CD4-positive, alpha-beta T cell treated with Interleukin-17A for 4 hours (primary cell): ENCODE results near the gene SLC4A5.

Experiments used
- DNase-seq: peaks from one replicate; pipeline ENCODE4 v3.0.0-alpha.2; 2020; ENCODE audit warnings: mixed read lengths

Gene SLC4A5, protein sequence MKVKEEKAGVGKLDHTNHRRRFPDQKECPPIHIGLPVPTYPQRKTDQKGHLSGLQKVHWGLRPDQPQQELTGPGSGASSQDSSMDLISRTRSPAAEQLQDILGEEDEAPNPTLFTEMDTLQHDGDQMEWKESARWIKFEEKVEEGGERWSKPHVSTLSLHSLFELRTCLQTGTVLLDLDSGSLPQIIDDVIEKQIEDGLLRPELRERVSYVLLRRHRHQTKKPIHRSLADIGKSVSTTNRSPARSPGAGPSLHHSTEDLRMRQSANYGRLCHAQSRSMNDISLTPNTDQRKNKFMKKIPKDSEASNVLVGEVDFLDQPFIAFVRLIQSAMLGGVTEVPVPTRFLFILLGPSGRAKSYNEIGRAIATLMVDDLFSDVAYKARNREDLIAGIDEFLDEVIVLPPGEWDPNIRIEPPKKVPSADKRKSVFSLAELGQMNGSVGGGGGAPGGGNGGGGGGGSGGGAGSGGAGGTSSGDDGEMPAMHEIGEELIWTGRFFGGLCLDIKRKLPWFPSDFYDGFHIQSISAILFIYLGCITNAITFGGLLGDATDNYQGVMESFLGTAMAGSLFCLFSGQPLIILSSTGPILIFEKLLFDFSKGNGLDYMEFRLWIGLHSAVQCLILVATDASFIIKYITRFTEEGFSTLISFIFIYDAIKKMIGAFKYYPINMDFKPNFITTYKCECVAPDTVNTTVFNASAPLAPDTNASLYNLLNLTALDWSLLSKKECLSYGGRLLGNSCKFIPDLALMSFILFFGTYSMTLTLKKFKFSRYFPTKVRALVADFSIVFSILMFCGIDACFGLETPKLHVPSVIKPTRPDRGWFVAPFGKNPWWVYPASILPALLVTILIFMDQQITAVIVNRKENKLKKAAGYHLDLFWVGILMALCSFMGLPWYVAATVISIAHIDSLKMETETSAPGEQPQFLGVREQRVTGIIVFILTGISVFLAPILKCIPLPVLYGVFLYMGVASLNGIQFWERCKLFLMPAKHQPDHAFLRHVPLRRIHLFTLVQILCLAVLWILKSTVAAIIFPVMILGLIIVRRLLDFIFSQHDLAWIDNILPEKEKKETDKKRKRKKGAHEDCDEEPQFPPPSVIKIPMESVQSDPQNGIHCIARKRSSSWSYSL

DNA sequence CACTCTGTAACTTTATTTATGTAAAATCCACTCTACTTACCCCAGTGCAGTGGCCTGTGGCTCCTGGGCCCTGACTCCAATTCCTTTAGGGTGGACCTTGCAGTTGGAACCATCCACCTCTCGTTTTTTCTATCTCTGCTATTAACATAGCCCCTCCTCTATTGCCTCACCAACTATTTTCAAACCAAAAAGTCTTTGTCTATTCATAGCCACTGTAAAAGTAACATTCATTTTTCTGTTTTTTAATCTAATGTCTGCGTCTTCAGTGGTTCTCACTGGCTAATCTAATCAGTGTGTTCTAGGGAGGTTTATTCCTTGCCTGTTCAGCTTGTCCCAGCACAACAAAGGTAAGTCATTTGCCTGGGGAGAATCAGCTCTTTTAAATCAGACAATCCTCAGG is at the start of gene SLC4A5:
Gene SLC4A5, minus strand, starts transcription at position 101 of the 400 bp plus-strand sequence. CDS start 28,393 bp downstream, outside the sequence.
- DNase-seq: no peak

DNA sequence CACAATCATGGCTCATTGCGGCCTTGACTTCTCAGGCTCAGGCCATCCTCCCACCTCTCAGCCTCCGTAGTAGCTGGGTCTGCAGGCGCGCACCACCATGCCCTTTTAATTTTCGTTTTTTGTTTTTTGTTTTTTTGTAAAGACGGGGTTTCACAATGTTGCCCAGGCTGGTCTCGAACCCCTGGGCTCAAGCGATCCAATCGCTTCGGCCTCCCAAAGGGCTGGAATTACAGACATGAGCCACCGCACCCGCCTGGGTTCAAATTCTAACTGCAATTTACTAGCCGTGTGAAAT is 49.2 kb upstream of the SLC4A5 start:
- DNase-seq: no peak

DNA sequence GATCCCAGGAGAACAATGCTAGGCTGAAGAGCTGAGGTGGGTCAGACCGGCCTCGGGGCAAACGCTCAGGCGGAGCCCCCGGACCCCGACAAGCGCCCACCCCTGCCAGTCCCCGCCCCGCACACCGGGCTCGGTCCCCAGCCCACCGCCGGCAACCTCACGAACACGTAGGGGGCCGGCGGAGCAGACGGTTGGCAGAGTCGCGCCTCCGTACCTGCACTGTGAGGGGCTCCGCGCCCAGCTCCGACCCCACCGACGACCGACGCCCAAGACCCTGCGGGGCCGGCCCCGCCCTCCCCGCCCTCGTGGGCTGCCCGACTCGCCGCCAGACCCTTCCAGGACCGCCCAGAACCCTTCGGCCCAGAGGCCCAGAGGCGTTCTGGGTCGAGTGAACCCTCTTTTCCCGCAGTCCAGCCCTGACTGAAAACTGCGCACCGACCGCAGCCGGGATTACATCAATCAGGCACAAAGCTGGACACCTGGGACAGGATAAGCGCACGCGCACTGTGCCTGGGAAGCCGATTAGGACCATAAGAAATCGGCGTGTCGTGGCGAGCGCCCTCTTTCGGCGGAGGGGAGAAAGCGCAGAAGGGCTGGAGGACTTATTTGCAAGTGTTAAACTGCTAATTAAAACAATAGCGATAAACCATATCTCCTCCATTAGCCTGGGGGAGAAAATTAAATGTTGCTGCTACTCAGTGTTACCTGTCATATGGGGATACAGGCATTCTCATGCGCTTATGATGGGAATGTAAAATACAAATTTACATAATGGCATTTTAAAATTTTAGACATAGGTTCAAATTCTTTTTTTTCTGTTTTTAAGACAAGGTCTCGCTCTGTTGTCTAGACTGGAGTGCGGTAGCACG is 48.6 kb upstream of the SLC4A5 start:
- peak; percentile 98 for DNase-seq

DNA sequence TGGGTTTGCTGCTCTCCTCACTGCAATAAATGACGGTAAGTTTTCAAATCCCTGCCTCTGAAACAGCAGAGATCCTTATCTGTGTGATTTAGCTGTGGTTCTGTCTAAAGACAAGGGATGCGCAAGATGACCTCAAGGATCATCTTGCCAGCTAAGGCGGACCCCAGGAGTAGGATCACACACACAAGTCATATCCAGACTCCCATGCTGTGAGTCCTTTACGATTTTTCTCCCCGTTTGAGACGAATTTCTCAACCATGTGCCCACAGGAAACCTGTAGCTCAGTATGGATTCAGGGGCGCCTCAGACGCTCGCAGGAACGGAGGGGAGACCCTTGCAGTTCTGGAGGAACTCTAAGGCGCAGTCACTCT is 48.0 kb upstream of the SLC4A5 start:
- DNase-seq: no peak

DNA sequence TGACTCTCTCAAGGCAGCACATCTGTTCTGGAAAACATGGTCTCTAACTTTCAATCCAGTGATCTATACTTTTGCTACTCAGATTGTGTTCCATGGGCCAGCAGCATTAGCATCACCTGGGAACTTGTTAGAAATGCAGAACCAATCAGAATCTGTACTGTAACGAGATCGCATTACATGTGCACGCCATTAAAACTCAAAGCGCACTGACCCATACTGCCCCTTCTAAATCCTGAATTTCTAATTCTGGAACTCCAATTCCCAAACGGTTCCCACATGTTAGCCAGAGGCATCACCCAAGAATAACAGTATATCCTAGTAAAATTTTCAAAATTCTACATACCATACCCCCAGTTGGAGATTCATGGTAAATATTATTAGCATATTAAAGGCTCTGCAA is 47.4 kb upstream of the SLC4A5 start:
- no peak for DNase-seq

DNA sequence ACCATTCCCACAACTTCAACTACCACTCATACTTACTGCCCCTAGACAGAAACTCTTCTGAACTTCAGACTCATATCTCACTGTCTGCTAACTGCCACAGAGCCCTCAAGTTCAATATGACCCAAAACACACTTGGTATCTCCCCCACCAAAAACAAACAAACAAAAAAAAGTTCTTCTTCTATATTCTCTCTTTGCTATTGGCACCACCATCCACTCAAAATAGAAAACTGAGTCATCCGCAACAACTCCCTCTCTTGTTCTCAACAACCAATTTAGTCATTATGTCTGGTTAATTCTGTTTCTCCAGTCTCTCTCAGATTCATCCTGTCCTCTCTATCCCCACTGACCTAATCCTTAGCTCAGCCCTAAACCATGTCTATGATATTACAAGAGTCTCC is 44.1 kb upstream of the SLC4A5 start:
- no peak for DNase-seq

DNA sequence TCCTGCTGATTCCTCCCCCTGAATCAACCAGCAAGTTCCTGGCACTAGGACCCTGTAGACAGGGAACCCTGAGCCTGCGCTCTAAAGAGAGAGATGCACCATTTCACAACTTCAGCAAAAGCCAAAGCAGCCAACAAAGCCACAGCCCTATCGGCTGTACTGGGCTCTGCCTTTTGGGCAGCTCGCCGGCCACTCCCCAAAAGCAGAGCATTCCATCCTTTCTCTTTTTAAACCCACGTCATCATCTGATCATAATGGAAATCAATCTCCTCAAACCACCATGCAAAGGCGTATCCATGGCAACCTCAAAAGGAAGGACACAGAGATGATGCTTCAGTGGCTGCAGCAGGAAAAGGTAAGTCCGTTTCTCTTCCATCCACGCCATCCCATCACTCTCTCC is 42.2 kb upstream of the SLC4A5 start:
- DNase-seq: no peak

DNA sequence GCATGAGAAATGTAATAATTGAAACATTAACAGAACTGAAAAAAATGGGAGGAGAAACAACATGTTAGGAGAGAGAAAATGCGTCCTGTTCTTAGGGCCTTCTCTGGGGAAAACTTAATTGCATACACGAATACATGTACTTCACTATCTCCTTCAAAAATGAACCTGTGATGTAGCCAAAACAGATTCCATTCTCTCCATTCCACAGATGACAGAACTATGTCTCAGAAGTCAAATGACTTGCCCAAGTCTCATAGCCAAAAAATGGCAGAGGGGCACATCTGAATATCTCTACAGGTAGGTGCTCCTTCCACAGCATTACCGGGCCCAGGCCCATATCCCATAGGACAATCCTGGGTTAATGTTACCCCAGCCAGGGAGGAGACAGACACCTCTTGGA is 40.8 kb upstream of the SLC4A5 start:
- no peak for DNase-seq

DNA sequence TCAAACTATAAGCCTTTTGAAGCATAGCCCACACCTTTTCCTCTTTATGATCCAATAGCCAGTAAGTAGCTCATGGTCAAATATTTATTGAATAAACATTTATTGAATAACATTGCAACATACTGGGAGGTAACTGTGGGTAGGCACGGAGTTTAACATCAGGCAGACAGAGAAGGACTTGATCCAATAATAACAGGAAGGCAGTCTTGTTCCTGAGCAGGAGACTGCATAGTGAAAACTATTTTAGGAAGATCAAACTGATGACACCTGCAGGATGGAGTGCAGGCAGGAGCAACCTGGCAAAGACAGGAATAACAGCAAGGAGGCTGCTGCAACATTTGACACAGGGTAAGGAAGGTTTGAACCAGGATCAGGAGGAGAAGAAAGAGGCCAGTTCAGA is 40.0 kb upstream of the SLC4A5 start:
- no peak for DNase-seq

DNA sequence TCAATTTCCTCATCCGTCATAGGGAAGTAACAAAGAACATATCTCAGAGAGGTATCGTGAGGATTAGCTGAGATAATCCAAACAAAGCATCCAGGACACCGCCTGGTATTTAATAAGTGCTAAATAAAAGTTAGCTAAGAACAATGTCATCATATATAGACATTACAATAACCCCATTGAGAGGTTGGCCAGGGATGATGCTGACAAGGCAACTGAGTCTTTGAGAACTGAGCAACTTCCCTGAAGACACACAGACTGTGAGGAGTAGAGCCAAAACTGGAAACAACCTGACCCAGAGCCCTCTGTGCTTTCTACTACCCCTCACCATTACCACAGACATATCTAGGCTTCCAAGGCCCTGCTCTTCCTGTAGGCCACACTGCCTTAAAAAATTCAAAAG is 38.5 kb upstream of the SLC4A5 start:
- DNase-seq: no peak

DNA sequence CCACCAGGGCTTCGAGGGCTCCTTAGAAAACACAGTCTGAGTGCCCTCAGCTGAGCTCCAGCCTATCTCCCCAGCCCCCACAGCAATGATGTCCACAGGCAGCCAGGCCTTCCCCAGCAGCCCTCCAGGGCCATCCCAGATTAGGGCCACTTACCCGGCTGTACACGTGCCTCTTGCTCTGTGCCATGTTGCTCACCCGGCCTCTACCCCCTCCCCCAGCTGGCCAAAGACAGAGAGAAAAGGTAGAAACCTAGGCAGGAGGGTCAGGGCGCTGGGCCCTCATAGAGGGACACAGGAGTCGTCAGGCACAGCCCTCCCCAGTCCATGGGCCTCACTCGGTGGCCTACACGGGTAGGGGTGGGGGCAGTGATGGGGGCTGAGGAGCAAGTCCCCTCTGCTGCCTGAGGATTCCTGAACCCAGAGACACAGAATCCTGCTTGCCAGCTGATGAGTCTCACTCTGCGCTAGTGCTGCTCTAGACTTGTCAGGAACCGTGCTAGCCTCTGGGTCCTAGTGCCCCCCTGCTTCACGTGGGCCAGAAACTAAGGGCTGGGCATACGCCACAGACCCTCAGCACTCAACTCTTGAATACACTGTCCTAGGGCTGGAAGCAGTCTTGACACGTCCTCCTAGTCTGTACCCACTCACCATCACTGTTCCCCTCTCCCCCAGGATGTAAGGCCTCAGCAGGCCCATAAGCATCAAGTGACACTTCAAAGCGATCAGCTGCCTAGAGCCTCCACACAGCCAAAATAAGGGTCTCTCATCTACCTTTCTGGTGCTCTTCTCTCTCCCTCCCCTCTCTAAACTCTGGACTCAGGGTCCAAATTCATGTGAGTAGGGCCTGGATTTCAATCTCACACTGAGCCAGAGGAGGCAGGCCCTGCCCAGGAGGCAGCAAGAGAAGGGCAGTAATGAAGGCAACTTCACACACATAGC is 36.9 kb upstream of the SLC4A5 start, which contains the start of gene DCTN1:
Gene DCTN1, minus strand, starts transcription at position 461 of the 939 bp plus-strand sequence. Its CDS starts 274 bp downstream, at position 187.
- peak; percentile 37 for DNase-seq

DNA sequence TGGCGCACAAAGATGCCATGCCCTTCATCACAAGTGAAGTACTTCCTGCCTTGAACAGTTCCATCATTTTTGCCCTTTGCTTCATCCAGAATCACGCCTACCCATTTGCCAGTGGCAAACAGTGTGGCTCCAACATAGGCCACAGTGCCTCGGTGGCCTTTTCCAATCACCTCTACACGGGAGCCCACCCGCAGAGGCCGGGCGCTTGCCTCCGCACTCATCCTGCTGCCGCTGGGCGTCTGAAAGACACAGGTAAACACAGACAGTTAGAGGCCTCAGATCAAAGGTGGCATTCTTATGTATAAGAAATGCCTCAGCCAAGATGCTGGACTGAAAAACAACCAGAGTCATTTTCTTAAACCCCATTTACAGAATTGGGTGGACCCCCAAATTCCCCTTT is 34.8 kb upstream of the SLC4A5 start:
- no peak for DNase-seq

DNA sequence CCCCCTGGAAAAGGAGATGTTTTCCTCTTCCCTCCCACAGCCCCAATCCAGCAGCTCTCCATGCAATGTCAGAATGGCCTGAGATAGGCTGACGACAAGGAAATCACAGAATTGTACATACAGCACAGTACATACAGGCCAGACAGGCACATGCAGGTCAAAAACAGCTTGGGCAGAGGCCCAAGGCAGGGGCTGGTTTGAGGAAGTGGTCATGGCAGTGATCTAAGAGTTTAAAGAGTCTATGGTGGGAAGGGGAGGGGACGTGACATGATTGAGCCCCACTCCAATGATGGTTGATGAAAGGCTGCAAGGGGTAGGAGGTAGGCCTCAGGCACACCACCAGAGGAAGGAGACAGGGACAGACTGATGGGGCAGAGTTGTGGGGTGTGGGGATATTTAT is 32.6 kb upstream of the SLC4A5 start:
- DNase-seq: no peak

DNA sequence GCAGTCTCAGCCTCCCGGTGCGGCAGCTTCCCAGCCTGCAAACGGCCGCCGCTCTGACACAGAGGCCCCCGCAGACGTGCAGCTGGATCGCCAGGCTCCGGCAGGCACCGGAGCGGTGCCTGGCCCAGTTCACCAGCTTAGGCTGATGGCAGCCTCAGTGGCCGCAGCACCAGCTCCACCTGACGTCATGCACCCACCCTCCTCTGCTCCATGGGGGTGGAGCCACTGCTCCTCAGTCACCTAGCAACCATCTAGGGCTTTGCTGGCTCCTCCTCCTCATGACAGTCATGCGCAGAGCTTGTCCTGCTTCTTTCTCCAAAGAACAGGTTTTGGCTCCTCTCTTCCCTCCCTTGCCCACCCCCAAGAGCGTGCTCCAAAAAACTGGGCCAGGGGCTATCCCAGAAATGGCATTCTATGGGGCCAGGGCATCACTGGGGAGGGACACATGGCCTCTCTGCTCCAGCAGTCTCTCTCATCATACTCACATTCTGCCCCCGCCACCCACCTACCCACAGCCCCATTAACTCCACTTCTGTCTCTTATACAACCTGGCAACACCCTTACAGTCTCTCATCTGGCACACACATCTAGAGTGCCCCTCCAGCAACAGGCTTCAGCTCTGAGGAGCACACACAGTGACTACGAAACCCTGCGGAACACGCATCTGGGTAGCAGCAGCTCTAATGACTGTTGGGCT is 31.4 kb upstream of the SLC4A5 start:
- no peak for DNase-seq

DNA sequence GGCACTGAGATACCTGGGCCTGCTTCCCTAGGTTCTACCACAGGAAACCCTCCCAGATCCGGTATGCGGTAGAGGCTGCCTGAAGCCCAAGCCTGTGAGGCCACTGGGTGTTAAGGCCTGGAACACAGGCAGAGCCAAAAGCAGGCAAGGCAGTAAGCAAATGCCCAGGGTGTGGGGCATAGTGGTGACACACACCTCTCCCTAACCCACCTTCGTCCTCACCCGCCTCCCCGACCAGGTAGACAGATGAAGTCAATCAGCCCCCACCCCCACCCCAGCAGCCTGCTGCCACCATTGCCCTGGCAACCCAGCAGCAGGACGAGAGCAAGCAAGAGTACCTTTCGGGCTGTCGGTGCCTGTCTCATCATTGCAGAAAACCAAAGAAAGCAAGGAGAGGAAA is 30.8 kb upstream of the SLC4A5 start:
- DNase-seq: no peak

DNA sequence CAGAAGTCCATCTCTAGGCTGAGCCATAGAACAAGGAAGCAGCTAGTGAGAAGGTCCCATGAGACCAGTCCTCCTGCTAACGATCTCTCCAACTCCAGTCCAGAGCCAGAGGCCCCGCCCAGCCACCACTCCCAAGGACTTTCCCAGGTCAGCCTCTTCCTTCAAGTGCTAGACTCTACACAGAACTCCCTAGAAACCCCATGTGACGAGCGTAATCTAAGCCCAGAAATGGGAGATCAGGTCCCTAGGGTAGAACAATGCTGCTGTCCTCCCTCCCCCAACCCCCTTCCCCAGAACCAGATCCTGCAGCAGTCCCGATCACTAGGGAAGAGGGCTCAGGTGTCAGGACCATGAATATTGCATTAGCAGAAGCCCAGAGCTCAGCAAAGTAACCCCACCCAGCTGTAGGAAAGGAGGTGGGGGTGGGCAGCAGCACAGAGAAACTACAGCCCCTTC is 30.0 kb upstream of the SLC4A5 start:
- DNase-seq: no peak

DNA sequence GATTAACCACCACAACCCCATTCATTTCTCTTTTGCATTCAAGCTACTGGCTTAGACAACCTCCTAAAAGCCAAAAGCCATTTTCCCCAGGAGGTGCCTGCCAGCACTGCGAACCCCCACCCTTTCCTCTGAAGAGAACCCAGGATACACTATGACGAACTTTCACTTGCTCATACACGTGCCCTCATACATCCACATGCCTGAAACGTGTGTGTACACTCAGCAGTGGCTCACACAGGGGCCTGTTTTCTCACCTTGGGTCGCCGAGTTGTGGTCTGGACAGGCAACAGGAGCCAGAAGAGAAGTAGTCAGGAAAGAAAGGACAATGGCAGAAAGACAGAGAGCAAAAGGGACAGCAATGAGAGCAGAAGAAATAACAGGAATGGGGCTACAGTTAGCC is 29.5 kb upstream of the SLC4A5 start:
- DNase-seq: no peak

DNA sequence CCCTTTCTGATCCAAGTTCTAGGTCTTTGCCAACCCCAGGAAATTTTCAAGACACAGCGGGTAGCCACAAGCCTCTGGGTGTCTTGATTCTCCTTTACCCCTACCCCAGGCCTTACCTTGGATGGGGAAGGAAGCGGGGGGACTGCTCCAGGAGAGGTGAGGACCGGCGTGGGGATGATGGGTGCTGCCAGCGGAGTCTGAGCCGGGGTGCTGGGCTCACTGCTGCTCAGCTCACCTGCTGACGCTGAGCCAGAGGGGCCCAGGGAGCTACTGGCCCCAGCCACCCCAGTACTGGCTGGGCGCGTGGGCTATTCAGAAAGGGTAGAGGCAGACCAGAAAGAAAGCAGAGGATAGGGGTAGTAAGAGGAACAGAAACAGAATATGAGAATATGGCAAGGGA is 28.2 kb upstream of the SLC4A5 start:
- no peak for DNase-seq

DNA sequence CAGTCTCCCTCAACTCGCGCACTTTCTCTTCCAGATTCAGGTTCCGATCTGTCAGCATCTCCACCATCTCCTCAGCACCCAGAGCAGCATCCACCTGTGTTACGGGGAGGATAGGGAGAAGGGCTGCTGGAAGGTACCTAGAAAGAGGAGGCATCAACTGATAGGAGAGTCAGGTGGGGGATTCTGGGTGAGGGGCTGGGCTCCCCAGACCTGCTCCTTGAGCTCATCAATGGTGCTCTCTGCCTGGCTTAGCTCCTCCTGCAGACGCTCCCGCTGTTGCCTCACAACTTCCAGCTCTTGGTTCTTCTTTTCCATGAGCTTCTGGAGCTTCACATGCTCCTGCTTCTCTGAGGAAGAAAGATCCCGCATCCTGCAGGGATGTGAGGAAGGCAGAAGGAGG is 26.8 kb upstream of the SLC4A5 start:
- DNase-seq: no peak

DNA sequence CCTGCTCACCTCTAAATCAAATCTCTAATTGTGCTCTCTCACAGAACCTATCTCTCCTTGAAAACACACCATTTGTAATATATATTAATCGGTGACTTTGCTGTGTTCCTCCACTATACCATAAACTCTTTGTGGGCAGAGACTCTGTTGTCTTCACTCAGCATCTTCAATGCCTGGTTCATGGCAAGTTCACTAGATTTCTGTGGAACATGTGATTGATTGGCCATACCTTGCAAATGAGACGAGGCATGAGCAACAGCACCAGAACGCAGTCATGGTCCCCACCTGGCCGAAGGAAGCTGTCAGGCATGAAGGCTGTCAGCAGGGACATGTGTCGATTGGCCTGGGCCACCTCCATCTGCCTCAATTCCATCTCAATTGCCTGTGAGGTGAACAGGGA is 25.3 kb upstream of the SLC4A5 start:
- DNase-seq: no peak

DNA sequence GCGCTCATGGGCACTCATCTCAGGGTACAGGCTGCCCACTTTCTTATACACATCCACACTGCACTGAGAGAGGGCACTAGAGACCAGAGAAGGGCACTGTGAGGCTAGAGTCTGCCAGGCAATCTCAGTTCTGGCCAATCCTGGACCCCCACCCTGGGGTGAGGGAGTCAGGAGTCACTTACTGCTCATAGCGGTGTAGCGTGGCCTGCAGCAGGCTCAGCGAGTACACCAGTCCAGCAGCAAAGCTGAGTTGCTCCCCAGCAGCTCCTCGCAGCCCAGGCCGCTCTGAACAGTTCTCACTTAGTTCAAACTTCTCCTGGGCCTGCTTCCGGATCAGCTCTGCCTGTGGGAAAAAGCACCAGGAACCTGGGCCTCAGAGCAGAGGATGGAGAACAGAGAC is 24.6 kb upstream of the SLC4A5 start:
- DNase-seq: no peak
